GM21737 (cell line): ENCODE data around the gene LRRC1.
"Not testable (repeated sequence)": the region's sequence is repeated elsewhere in the genome, so short reads cannot be mapped to it uniquely, and the experiment has no call there.

Experiments
- ATAC-seq: cut with Tn5 transposase; IDR thresholded peaks from one replicate; pipeline ENCODE4 v1.9.1; 2021; ENCODE audit warnings: mild to moderate bottlenecking, moderate library complexity; ENCODE audit not compliant: unreplicated experiment

Gene LRRC1

GRCh38 chr6:53794720-53795339, at the start of gene LRRC1:
LRRC1 (plus strand) TSS chr6:53795005; CDS start chr6:53795257, 252 bp downstream.
- ATAC-seq: peak; percentile 78

- no peak for ATAC-seq
These were observed 48.2 kb upstream of the LRRC1 start for GRCh38 chr6:53746442-53747103.

GRCh38 chr6:53750052-53750650, 44.7 kb upstream of the LRRC1 start:
- no peak for ATAC-seq

GRCh38 chr6:53751417-53751816, 43.4 kb upstream of the LRRC1 start:
- no peak for ATAC-seq

GRCh38 chr6:53752440-53752839, 42.4 kb upstream of the LRRC1 start:
- ATAC-seq: no peak

- ATAC-seq: no peak
These were observed 41.9 kb upstream of the LRRC1 start for GRCh38 chr6:53752856-53753255.

- ATAC-seq: no peak
These were observed 40.5 kb upstream of the LRRC1 start for GRCh38 chr6:53754330-53754729.

GRCh38 chr6:53756396-53756795, 38.4 kb upstream of the LRRC1 start:
- no peak for ATAC-seq

- ATAC-seq: no peak
These were observed 36.3 kb upstream of the LRRC1 start for GRCh38 chr6:53758496-53758895.

GRCh38 chr6:53761036-53761435, 33.8 kb upstream of the LRRC1 start:
- no peak for ATAC-seq

- ATAC-seq: no peak
These were observed 29.5 kb upstream of the LRRC1 start for GRCh38 chr6:53765270-53765669.

- no peak for ATAC-seq
These were observed 27.9 kb upstream of the LRRC1 start for GRCh38 chr6:53766930-53767329.

- no peak for ATAC-seq
These were observed 26.9 kb upstream of the LRRC1 start for GRCh38 chr6:53767941-53768340.

GRCh38 chr6:53768636-53769035, 26.2 kb upstream of the LRRC1 start:
- no peak for ATAC-seq

GRCh38 chr6:53770780-53771249, 24.0 kb upstream of the LRRC1 start:
- no peak for ATAC-seq

GRCh38 chr6:53771785-53772624, 22.8 kb upstream of the LRRC1 start:
- no peak for ATAC-seq

GRCh38 chr6:53773044-53773696, 21.6 kb upstream of the LRRC1 start:
- ATAC-seq: no peak

GRCh38 chr6:53776152-53776551, 18.7 kb upstream of the LRRC1 start:
- not testable (repeated sequence) for ATAC-seq

- ATAC-seq: not testable (repeated sequence)
These were observed 9.8 kb upstream of the LRRC1 start for GRCh38 chr6:53784991-53785390.

GRCh38 chr6:53786832-53787231, 8.0 kb upstream of the LRRC1 start:
- ATAC-seq: no peak

GRCh38 chr6:53790886-53791285, 3.9 kb upstream of the LRRC1 start:
- ATAC-seq: no peak
